GF-D8 (cell line): Measurements from ENCODE around the gene PRLH.
A peak's percentile ranks its signal among the peaks of the same experiment; 100 is the strongest.

ENCODE experiments used
- DNase-seq: peaks from one replicate; lab custom pipeline; 2025; lab: John Stamatoyannopoulos, UW

The PRLH gene

DNA sequence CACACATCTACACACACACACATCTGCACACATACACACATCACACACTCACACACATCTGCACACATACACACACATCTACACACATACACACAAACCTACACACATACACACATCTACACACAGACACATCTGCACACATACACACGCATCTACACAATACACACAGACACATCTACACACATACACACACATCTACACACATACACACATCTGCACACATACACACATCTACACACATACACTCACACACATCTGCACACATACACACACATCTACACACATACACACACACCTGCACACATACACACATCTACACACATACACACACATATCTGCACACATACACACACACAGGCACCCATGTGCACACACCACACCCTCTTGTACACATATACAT lies 400 bp upstream of the PRLH start:
- no peak for DNase-seq

DNA sequence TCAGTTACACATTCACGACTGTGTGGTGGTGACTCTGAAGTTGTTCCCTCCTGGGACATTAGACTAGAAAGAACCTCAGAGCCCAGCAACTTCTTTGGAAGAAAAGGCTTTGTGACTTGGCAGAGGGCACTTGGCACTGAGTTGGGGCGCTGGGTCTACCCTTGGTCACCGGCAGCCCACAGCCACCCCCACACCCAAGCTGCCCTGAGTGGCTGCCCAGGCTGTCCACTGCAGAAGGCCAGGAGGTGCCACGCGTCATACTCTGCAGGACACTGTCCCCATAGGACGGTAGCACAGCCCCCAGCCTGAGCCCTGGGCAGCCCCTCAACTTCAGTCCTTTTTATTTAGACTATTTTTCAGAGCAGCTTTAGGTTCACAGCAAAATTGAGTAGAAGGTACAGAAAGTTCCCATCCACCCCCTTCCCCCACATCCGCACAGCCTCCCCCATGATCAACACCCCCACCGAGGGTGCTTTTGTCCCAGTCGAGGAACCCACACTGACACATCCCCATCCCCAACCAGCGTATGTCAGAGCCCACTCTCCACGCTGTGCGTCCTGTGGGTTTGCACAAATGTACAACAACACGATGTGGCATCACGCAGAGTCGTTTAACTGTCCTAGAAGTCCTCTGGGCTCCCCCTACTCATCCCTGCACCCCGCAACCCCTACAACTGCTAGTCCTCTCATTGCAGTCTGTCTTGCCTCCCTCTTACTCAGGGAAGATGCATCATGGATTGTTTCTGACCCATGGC lies 1.1 kb downstream of the PRLH start:
- DNase-seq = no peak

DNA sequence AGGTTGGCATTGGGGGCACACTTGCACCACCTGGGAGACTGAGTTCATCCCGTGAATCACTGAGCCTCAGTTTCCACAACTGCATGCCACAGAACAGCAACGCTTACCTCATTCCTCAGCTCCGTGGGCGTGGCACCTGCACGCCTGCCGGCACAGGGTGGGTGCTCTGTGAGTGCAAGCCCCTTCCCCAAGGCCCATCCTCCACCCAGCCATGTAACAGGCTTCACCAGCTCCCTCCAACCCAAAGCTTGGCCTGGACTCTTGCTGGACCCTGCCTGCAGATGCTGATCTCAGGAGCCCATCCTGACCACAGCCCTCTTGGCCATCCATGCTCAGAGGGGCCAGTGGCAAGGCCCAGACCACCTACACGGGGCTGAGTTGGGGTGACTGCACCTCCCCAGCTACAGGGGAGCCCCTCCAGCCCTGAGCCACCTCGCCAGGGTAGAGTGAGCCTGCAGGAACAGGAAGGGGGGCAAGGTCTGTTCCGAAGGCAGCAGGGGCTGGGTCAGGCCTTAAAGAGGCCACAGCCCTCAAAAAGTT lies 1.8 kb downstream of the PRLH start:
- DNase-seq = no peak

DNA sequence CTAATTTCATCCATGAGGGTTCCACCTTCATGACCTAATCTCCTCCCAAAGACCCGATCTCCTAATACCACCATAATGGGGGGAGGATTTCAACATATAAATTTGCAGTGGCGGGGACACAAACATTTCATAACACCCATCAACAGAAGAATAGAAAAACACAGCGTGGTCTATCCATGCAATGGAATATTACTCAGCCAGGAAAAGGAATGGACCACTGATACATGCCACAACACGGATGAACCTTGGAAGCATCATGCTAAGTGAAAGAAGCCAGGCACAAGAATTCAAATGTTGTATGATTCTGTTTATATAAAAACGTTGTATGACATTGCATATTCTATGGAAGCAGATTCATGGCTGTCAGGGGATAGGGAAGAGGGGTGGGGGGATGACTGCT lies 2.7 kb downstream of the PRLH start:
- no peak for DNase-seq

DNA sequence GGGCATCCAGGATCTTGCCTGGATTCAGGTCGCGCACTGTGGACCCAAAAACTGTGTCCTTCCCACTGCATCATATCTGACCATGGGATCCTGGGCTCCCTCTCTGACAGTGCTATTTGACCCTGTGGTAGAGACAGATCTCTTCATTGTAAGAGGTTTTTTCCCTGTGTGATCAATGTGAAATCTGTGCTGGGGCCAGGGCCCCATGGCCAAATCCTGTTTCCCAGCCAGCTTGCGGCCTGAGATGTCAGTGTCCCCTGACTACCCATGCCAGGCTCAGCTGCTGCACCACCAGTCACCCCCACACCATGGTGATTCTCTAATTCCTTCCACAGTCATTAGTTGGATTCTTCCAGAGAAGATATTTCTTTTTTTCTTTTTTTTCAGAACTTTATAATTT lies 3.5 kb downstream of the PRLH start:
- DNase-seq = no peak

DNA sequence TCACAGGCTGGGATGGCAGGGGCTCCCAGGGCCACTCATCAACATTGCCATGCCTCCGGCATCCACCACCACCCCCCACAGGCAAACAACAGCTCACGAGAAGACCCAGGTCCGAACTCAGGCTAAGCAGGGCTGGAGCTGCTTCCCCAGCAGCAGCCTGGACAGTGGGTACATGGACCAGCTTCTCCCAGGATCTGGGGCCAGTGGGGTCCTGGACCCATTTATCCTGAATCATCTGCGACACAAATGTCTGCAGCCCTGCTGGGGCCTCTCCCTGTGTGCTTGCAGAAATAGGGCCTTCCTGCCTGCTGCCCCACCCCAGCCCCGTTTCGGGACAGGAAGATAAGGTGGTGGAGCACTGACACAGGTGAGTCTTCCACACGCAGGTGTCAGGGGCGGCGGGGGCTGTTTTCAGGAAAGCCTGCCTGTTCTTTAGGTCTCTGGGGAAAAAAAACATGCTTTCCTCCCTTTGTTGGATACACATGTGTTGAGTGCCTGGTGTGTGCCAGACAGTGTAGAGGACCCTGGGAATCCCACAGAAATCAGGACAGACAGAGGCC lies 4.5 kb downstream of the PRLH start:
- DNase-seq = no peak

DNA sequence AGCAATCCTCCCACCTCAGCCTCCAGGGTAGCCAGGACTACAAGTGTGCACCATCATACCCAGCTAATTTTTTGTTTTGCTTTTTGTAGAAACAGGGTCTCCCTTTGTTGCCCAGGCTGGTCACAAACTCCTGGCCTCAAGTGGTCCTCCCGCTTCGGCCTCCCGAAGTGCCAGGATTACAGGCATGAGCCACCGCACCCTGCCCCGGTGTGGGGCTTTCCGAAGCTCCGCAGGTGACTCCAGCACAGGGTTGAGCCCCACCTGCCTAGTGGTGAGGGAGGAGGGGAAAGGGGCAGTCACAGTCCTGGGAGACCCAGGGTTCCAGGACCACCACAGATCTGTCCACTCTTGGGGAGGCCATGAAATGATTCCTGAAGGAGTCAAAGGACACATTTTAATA lies 5.2 kb downstream of the PRLH start:
- DNase-seq = no peak

DNA sequence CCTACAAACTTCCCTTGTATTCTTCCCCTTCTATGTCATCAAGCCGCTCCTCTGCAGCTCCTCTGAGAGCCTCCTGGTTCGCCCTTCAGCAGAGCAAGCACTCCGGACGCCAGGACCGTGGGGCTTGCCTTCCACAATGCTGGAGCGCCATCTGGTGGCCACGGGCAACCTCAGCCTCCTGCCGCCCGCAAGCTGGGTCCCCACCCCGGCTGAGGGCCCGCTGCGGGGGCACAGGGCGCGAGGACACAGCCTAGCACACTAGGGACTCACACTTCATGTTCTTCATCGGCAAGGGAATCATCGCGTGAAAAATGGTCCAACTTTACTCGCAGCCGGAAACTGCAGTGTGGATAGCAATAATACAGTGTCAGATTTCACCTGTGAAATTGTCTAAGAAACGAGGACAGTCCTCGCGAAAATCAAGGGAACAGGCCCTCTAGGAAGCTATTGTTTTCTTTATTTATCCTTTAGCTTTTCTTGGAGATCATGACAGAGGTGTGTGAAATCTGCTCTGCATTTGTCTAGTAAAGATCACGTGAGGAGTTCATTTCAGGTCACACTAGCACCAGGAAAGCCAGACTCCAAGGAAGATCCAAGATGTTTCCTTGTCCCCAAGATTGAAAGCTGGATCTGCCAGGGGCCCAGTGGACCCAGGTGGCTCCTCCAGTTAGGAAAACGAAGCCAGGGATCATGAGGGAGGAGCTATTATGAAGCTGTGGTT lies 5.8 kb downstream of the PRLH start:
- peak; percentile 34 for DNase-seq

DNA sequence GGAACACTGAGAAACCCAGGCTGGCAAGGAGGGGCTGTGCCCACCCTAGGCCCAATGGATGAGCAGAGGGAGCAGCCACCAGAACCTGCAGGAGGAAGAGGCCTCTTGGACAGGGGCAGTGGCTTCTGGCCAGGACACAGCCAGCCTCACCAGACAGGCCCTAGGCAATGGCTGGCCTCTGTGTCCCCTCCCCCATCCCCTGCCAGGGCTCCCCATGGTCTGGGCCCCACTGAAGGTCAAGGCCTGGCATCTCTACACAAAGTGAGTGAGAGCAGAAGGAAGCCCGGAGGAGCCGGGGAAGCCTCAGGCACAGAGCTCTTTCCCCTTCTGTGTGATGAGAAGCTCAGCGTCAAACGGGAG lies 6.3 kb downstream of the PRLH start:
- no peak for DNase-seq

DNA sequence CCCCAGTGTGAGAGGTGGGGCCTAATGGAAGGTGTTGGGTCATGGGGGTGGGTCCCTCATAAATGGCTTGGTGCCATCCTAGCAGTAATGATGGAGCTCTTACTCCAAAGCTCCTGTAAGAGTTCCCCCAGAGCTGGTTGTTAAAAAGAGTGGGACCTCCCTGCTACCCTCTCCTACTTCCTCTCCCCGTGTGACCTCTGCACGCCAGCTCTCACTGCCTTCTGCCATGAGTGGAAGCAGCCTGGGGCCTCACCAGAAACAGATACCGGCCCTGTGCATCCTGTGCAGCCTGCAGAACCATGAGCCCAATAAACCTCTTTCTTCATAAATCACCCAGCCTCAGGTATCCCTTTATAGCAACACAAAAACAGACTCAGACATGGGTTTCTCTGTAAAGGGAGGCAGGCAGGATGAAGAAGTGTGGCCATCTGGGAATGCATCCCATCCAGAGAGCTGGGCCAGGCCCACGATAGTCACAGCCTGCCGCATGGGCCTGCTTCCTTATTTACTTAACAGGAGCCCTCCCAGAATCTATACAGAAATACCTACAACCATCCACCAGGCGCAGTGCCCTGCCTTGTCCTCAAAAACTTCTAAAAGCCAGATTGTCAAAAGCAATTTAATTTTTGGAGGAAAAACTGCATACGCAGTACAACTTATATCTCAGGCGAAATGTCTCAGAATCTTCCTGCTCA lies 7.5 kb downstream of the PRLH start:
- no peak for DNase-seq

DNA sequence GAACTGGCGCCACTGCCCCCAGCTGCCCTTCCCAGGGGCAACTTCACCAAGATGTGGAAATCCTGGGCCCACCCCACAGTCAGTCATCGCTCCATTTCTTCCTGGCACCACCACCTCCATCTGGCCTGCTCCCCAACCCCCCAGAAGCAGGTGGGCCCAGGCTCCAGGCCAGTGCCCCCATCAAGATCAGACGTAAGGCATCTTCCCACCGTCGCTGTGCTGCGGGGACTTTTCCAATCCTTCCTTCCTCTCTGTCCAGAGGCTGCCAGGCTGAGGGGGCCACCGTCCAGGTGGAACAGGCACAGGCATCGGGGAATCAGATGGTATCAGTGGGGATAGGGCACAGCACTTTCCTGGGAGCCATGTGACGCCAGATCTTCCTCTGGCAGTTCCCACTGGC lies 8.1 kb downstream of the PRLH start:
- DNase-seq = no peak

DNA sequence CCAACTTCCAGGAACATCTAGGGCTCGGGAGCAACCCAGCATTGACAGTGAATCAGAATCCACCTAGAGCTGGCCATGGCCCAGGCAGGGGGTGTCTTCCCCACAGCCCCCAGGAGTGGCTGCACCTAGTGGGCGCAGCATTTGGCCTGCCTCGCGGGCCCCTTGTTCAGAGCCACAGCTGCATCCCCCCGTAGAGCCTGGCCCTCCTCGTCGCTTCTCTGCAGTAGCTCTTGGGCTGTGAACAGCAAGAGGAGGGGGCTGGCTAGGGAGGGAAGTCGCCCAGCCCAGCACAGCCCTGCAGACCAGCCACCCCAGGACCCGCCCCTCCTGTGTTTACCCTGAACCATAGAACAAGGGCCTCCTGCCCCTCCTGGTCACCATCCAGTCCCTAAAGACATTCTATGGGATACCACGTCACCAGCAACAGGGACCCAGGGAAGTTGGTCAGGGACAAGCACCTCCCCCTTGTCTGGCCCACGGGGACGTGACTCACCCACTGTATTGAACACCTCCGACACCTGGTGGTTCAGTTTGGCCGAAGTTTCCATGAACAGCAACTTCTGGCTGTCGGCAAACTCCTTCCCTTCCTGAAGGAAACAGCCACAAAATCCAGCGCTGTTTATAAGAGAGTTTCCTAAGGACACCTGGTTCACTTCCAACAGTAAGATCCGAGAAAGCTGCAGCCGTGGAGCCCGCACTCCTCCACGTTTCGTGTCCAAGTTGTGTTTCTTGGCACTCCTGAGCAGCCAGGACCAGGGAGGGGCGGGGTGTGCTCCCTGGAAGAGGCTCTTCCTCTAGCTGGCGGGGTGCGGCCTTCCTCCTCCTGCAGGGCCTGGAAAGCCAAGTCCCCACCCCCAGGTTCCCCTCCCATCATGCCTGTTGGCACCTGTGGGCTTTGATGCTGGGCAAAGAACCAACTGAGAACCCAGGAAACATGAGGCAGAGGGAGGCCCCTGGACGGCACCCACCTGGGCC lies 8.8 kb downstream of the PRLH start:
- DNase-seq = no peak

DNA sequence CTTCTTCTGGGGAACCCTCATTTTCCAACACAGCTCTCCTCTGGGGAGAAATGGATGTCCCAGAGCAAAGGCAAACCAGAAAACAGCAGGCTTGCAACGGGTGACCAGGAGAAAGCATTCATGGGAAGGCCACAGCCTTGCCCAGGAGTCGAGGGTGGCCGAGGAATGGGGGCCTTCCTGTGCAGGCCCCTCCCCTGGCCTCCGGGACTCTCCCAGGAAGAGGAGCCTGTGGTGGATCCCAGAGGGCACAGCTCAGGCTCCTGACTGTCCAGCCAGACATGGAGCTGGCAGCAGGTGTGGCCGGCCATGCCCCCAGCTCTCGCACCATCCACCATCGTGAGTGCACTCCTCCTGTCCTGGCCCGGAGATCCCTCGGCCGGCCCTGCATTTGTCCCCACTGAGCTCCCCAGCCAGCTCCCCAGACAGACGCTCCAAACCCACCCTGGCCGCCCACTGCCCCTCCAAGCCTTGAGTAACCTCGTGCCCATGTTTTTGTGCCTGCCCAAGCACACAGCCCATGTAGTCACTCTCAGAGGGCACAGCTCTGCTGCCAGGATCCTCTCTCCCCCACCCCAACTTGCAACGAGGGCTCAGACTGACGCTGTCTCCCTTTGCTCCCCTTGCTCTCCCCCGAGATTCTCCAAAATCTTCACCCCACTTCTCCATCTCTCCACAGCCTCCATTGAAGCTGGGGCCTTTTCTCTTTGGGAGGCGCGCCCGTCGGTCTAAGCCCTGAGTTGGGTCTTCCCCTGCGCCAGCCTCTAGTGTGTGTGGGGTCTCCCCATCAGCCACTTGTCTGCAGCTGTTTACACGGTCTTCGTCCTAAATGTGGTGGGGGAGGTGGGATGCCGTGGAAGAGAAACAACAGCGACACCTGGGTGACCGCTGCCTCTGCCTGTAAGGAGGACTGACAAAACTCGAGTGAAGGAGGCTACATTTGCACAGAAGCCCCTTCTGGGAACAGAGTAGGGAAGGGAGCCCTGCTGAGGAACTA lies 9.8 kb downstream of the PRLH start:
- no peak for DNase-seq

DNA sequence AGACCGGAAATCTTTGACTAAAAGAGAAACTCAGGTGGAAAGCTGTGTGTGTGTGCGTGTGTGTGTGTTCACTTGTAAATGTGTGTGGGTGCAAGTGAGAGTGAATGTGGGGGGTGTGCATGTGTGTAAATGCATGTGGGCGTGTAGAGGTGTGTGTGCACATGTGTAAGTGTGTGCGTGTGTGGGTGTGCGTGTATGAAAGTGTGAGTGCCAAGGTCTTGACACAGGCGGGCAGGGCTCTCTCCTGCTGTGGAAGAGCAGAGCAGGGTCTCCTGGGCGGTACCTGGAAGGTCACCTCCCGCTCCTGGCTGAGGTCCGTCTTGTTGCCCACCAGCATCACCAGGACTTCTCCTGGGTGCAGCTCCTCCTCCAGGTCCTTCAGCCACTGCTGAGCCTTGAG lies 10.6 kb downstream of the PRLH start:
- no peak for DNase-seq

DNA sequence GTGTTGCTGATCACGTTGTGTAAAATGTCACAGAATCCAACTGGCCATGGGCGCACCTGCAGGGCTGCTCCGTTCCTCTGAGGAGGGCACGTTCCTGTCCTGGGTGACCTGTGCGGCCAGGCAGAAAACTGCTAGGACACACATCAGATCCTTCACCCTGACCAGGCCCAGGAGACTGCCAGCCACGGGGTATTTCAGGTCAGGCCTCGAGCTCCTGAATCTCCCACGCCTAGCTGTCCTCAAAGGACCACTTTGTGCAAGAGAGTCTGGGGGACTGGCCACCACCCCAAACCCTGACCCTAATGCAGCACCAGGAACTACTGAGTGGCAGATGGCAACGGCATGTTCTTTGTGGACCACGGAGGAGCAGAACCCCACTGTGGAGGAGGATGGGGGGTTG lies 11.1 kb downstream of the PRLH start:
- DNase-seq = no peak

DNA sequence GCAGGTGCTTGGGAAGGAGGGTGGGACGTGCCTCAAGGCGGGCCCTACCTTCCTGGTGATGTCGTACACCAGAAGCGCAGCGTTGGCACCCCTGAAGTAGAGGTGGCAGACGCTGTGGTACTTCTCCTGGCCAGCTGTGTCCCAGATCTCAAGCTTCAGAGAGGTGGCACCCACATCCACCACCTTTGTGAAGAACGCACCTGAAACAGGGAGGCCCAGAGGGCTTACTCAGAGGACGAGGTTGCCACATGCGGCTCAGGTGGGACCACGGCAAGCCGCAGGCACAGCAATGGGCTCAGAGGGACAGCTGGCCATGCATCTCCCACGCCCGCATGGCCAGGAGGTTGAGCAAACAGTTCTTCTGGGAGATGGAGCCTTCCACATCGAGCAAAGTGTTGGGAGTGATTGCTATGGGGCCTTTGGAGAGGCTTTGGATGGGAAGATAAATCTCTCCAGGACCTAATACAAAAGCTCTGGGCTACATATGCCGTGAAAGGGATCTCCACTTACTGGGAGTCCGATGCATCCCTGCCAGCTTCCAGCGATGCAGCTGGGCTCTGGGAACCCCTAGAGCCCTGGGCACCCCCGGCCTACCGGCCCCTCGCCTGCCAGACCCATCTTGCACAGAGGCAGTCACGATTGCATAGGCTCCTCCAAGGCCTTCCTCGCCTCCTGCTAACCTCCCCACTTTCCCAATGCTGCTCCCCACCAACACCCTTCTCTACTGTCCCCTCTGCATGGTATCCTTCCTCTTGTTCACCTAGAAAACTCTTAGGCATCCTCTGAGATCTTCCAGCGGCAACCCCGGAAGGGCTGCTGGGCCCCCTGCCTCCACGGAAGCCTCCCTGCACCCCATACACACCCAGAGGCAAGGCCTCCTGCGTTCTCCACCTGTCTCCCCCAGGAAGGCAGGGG lies 11.8 kb downstream of the PRLH start:
- DNase-seq = no peak

DNA sequence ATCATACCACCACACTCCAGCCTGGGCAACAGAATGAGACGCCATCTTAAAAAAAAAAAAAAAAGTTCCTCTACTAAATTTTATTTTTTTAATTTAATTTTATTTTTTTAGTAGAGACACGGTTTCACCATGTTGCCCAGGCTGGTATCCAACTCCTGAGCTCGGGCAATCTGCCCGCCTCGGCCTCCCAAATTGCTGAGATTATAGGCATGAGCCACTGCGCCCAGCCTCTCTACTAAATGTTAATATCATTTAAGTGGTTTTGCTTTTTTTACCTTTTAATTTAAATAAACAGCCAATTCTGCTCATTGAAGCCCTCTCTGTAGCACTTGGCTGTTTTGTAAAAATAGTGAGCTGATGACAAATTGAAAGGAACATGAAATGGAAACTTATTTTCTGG lies 15.0 kb downstream of the PRLH start:
- no peak for DNase-seq

DNA sequence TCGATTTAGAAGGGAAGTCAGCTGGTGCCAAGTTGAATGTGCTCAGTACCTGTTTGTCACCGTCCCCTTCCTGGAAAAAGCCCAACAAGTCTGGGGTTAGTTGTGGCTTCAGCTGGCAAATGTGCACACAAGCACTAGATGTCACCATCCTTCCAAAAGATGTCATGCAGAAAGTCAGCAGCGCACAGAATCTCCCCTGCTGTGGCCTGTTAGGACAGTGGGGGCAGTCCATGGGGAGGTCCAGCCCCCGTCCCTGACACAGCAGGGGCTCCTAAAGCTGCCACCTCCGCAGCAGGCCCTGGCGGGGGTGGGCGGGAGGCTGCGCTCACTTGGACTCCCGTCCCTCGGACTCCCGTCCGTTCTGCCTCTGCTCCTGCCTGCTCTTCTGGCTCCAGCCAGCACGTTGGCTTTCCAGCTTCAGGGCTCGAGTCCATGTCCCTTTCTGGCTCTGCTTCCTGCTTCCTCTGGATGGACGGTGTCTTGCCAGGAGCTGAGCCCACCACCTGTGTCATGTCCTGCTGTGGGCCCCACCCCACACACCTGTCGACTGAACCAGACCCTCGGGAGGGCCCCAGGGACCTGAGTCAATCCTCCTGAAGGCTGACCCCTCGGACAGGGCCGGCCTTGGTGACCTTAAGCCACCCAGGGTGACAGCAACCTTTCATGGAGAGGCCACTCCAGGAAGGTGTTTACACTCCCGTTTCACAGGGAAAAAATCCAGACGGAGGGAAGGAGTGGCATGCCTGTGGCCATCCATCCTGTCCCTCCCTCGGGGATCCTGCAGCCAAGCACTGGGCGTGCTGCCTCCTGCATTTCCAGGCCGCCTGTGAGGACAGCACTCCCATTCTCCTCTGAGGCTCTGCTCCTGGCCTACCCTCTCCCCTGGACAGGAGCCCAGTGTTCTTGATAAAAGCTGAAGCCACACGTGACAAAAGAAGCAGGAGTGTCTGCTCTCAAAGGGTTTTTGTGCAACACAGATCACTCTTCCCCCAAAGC lies 15.7 kb downstream of the PRLH start:
- no peak for DNase-seq
